ENCODE measurements around the gene WEE2. TPM values are rescaled to one million over a fixed set of nuclear protein-coding genes. Genes with fewer than 3 reads are reported as not detected.

WEE2 gene
- total and polyA plus RNA-seq, 9 of the 15 experiments (the other 6 are each of a cell fraction or from before 2014, with no cell fraction given) = not detected

DNA sequence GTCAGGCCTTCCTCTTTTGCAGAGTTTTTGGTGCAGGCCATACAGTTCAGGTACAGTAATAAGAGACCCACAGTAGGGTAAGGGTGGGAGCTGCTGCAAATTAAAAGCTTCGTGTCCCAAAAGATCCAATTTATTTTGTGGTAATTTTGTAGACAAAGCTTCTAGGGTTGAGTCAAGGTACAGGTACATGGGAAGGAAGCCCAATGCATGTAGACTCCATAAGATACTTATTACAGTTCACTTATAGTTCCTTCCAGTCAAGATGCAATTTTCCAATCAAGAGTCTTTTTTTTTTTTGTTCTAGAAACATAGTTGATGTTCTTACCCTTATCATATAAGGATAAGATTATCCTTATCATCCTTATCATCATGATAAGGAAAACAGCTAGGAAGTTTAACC lies 68.2 kb downstream of the WEE2 start, which contains the start of gene TAS2R4 (continued):
- TF ChIP-seq ZNF121 (CRISPR knock-in tag; conservative IDR thresholded peaks at IDR 0.05) = no peak

Small RNA genes lying within 50 kb of the gene (small RNA-seq; reads per million reads assigned to genes)
- gene RNU1-82P = not detected

Other genes with a start within 250 kb of the WEE2 start
Only the 7 nearest of the 9 such genes appear.
- gene AGK, start 156.9 kb upstream of the WEE2 start, total RNA-seq (2014; rRNA removed) = 64.0 and 81.9 TPM in 2 replicates
- gene AGK, start 156.9 kb upstream of the WEE2 start, total RNA-seq (2014; rRNA removed; fragmentation: Illumina TruSeq; extraction: Trizol) = 77.2 and 80.7 TPM in 2 replicates
- gene AGK, start 156.9 kb upstream of the WEE2 start, total RNA-seq (2015; rRNA removed; fragmentation: Illumina TruSeq; extraction: Trizol) = 64.4 and 71.8 TPM in 2 replicates
- gene AGK, start 156.9 kb upstream of the WEE2 start, total RNA-seq (2021) = 61.3 and 62.6 TPM in 2 replicates
- 113 and 128 TPM in 2 replicates for gene AGK, start 156.9 kb upstream of the WEE2 start, polyA plus RNA-seq (2011; rRNA removed)
- 81.1 and 89.0 TPM in 2 replicates for gene AGK, start 156.9 kb upstream of the WEE2 start, polyA plus RNA-seq (2014; fragmentation: Illumina TruSeq; extraction: Trizol)
- gene AGK, start 156.9 kb upstream of the WEE2 start, polyA plus RNA-seq (2014; fragmentation: Nextera tagmentation; extraction: Ambion mirVana) = 100 to 1,000 TPM in 1 of 2 experiments, 10 to 100 TPM in 1; 50.7 to 102 TPM
- gene AGK, start 156.9 kb upstream of the WEE2 start, polyA plus RNA-seq (2014; rRNA removed) = 71.0 and 79.8 TPM in 2 replicates
- 0.29 and 0.32 TPM in 2 replicates for gene DENND11, start 6.2 kb upstream of the WEE2 start, total RNA-seq (2014; rRNA removed)
- gene DENND11, start 6.2 kb upstream of the WEE2 start, total RNA-seq (2014; rRNA removed; fragmentation: Illumina TruSeq; extraction: Trizol) = 0.44 and 0.45 TPM in 2 replicates
- 0.22 and 0.23 TPM in 2 replicates for gene DENND11, start 6.2 kb upstream of the WEE2 start, total RNA-seq (2015; rRNA removed; fragmentation: Illumina TruSeq; extraction: Trizol)
- gene DENND11, start 6.2 kb upstream of the WEE2 start, total RNA-seq (2021) = 0.49 and 0.65 TPM in 2 replicates
- gene DENND11, start 6.2 kb upstream of the WEE2 start, polyA plus RNA-seq (2011; rRNA removed) = 0.85 and 1.1 TPM in 2 replicates
- 0.36 and 0.40 TPM in 2 replicates for gene DENND11, start 6.2 kb upstream of the WEE2 start, polyA plus RNA-seq (2014; fragmentation: Illumina TruSeq; extraction: Trizol)
- under 1 TPM; 0.07 to 0.14 TPM for gene DENND11, start 6.2 kb upstream of the WEE2 start, polyA plus RNA-seq (2014; fragmentation: Nextera tagmentation; extraction: Ambion mirVana)
- gene DENND11, start 6.2 kb upstream of the WEE2 start, polyA plus RNA-seq (2014; rRNA removed) = 0.32 and 0.41 TPM in 2 replicates
- gene SSBP1, start 30.0 kb downstream of the WEE2 start, total RNA-seq (2014; rRNA removed) = 536 and 718 TPM in 2 replicates
- gene SSBP1, start 30.0 kb downstream of the WEE2 start, total RNA-seq (2014; rRNA removed; fragmentation: Illumina TruSeq; extraction: Trizol) = 835 and 917 TPM in 2 replicates
- 750 and 772 TPM in 2 replicates for gene SSBP1, start 30.0 kb downstream of the WEE2 start, total RNA-seq (2015; rRNA removed; fragmentation: Illumina TruSeq; extraction: Trizol)
- 404 and 407 TPM in 2 replicates for gene SSBP1, start 30.0 kb downstream of the WEE2 start, total RNA-seq (2021)
- 318 and 487 TPM in 2 replicates for gene SSBP1, start 30.0 kb downstream of the WEE2 start, polyA plus RNA-seq (2011; rRNA removed)
- gene SSBP1, start 30.0 kb downstream of the WEE2 start, polyA plus RNA-seq (2014; fragmentation: Illumina TruSeq; extraction: Trizol) = 826 and 1,031 TPM in 2 replicates
- gene SSBP1, start 30.0 kb downstream of the WEE2 start, polyA plus RNA-seq (2014; fragmentation: Nextera tagmentation; extraction: Ambion mirVana) = 1,000 to 10,000 TPM; 1,649 to 1,996 TPM
- 873 and 941 TPM in 2 replicates for gene SSBP1, start 30.0 kb downstream of the WEE2 start, polyA plus RNA-seq (2014; rRNA removed)
- 0.69 and 1.4 TPM in 2 replicates for gene TAS2R3, start 55.7 kb downstream of the WEE2 start, total RNA-seq (2014; rRNA removed)
- 1.2 and 2.4 TPM in 2 replicates for gene TAS2R3, start 55.7 kb downstream of the WEE2 start, total RNA-seq (2014; rRNA removed; fragmentation: Illumina TruSeq; extraction: Trizol)
- 1.6 and 1.8 TPM in 2 replicates for gene TAS2R3, start 55.7 kb downstream of the WEE2 start, total RNA-seq (2015; rRNA removed; fragmentation: Illumina TruSeq; extraction: Trizol)
- 1.0 and 1.2 TPM in 2 replicates for gene TAS2R3, start 55.7 kb downstream of the WEE2 start, total RNA-seq (2021)
- 1.9 TPM in 2 replicates for gene TAS2R3, start 55.7 kb downstream of the WEE2 start, polyA plus RNA-seq (2011; rRNA removed)
- 0.37 and 0.39 TPM in 2 replicates for gene TAS2R3, start 55.7 kb downstream of the WEE2 start, polyA plus RNA-seq (2014; fragmentation: Illumina TruSeq; extraction: Trizol)
- gene TAS2R3, start 55.7 kb downstream of the WEE2 start, polyA plus RNA-seq (2014; fragmentation: Nextera tagmentation; extraction: Ambion mirVana) = not detected
- 0.54 TPM in 1 of 2 replicates, not detected in the other for gene TAS2R3, start 55.7 kb downstream of the WEE2 start, polyA plus RNA-seq (2014; rRNA removed)
- 0.86 and 1.3 TPM in 2 replicates for gene TAS2R4, start 68.3 kb downstream of the WEE2 start, total RNA-seq (2014; rRNA removed)
- gene TAS2R4, start 68.3 kb downstream of the WEE2 start, total RNA-seq (2014; rRNA removed; fragmentation: Illumina TruSeq; extraction: Trizol) = 1.4 and 2.2 TPM in 2 replicates
- 2.1 TPM in 2 replicates for gene TAS2R4, start 68.3 kb downstream of the WEE2 start, total RNA-seq (2015; rRNA removed; fragmentation: Illumina TruSeq; extraction: Trizol)
- gene TAS2R4, start 68.3 kb downstream of the WEE2 start, total RNA-seq (2021) = 0.51 and 0.63 TPM in 2 replicates
- 1.4 and 1.8 TPM in 2 replicates for gene TAS2R4, start 68.3 kb downstream of the WEE2 start, polyA plus RNA-seq (2011; rRNA removed)
- gene TAS2R4, start 68.3 kb downstream of the WEE2 start, polyA plus RNA-seq (2014; fragmentation: Illumina TruSeq; extraction: Trizol) = 0.60 and 0.68 TPM in 2 replicates
- under 1 TPM; 0.04 to 0.10 TPM for gene TAS2R4, start 68.3 kb downstream of the WEE2 start, polyA plus RNA-seq (2014; fragmentation: Nextera tagmentation; extraction: Ambion mirVana)
- 0.45 and 0.60 TPM in 2 replicates for gene TAS2R4, start 68.3 kb downstream of the WEE2 start, polyA plus RNA-seq (2014; rRNA removed)
- gene TAS2R5, start 81.9 kb downstream of the WEE2 start, total RNA-seq (2014; rRNA removed) = 0.65 and 1.00 TPM in 2 replicates
- gene TAS2R5, start 81.9 kb downstream of the WEE2 start, total RNA-seq (2014; rRNA removed; fragmentation: Illumina TruSeq; extraction: Trizol) = 1.9 and 2.2 TPM in 2 replicates
- gene TAS2R5, start 81.9 kb downstream of the WEE2 start, total RNA-seq (2015; rRNA removed; fragmentation: Illumina TruSeq; extraction: Trizol) = 1.4 and 1.6 TPM in 2 replicates
- gene TAS2R5, start 81.9 kb downstream of the WEE2 start, total RNA-seq (2021) = 1.1 TPM in 2 replicates
- gene TAS2R5, start 81.9 kb downstream of the WEE2 start, polyA plus RNA-seq (2011; rRNA removed) = 4.5 and 6.3 TPM in 2 replicates
- gene TAS2R5, start 81.9 kb downstream of the WEE2 start, polyA plus RNA-seq (2014; fragmentation: Illumina TruSeq; extraction: Trizol) = 1.6 and 2.2 TPM in 2 replicates
- gene TAS2R5, start 81.9 kb downstream of the WEE2 start, polyA plus RNA-seq (2014; fragmentation: Nextera tagmentation; extraction: Ambion mirVana) = under 1 TPM; 0.35 to 0.37 TPM
- 2.1 and 2.2 TPM in 2 replicates for gene TAS2R5, start 81.9 kb downstream of the WEE2 start, polyA plus RNA-seq (2014; rRNA removed)
- gene PRSS37, start 133.1 kb downstream of the WEE2 start, total RNA-seq (2014; rRNA removed) = not detected in 2 replicates
- not detected in 2 replicates for gene PRSS37, start 133.1 kb downstream of the WEE2 start, total RNA-seq (2014; rRNA removed; fragmentation: Illumina TruSeq; extraction: Trizol)
- gene PRSS37, start 133.1 kb downstream of the WEE2 start, total RNA-seq (2015; rRNA removed; fragmentation: Illumina TruSeq; extraction: Trizol) = not detected in 2 replicates
- not detected in 2 replicates for gene PRSS37, start 133.1 kb downstream of the WEE2 start, total RNA-seq (2021)
- not detected in 2 replicates for gene PRSS37, start 133.1 kb downstream of the WEE2 start, polyA plus RNA-seq (2011; rRNA removed)
- gene PRSS37, start 133.1 kb downstream of the WEE2 start, polyA plus RNA-seq (2014; fragmentation: Illumina TruSeq; extraction: Trizol) = not detected in 2 replicates
- gene PRSS37, start 133.1 kb downstream of the WEE2 start, polyA plus RNA-seq (2014; fragmentation: Nextera tagmentation; extraction: Ambion mirVana) = not detected
- not detected in 2 replicates for gene PRSS37, start 133.1 kb downstream of the WEE2 start, polyA plus RNA-seq (2014; rRNA removed)

Data from K562 (cell line).